IMR-90 (cell line): ENCODE results near the gene AGAP1. TPM values are rescaled to one million over a fixed set of nuclear protein-coding genes. Genes with fewer than 3 reads are reported as not detected.

Experiments
- ATAC-seq: fragments of 200-7000 bp; cut with Tn5 transposase; 2 replicates; pipeline ENCODE4 v1.9.1; 2020; ENCODE audit warnings: low read depth, mild to moderate bottlenecking, moderate library complexity
- BruUV-seq: library from RNA; stranded (reverse); fragments of 400-500 nt; replicated peaks from 2 replicates; lab custom pipeline; 2021; lab: Mats Ljungman, UMichigan
- CTCF ChIA-PET: fragments of 300-600 bp; formaldehyde crosslinking; extraction: SDS; loops from one replicate; lab custom pipeline; 2021; ENCODE audit warnings: antibody characterized with exemption; lab: Yijun Ruan, JAX
- POLR2A ChIA-PET: fragments of 300-600 bp; sonication (Branson Sonifier 250); formaldehyde crosslinking; loops from one replicate; lab custom pipeline; 2022; ENCODE audit warnings: antibody characterized with exemption; ENCODE audit not compliant: unreplicated experiment; lab: Charles Lee
- DNase-seq: peaks from one replicate; pipeline ENCODE4 v3.0.0; 2013
- H2AFZ ChIP-seq: replicated peaks from 2 replicates; pipeline ENCODE3; 2013; ENCODE audit warnings: low read length, mild to moderate bottlenecking; ENCODE audit not compliant: poor library complexity
- H2AK5ac ChIP-seq: 2 replicates; pipeline ENCODE4 v1.6.1; 2013; ENCODE audit warnings: low read depth, low read length, inconsistent platforms
- H2AK9ac ChIP-seq: replicated peaks from 2 replicates; pipeline ENCODE3; 2013; ENCODE audit warnings: mild to moderate bottlenecking, low read depth, low read length, moderate library complexity; ENCODE audit not compliant: poor library complexity
- H2BK120ac ChIP-seq: 2 replicates; pipeline ENCODE4 v1.6.1; 2013; ENCODE audit warnings: low read depth, low read length, inconsistent platforms
- H2BK15ac ChIP-seq: 3 replicates; pipeline ENCODE4 v1.6.1; 2013; ENCODE audit warnings: low read depth, low read length, inconsistent platforms
- H2BK20ac ChIP-seq: 2 replicates; pipeline ENCODE4 v1.6.1; 2013; ENCODE audit warnings: low read depth, mild to moderate bottlenecking, inconsistent platforms, low read length, moderate library complexity
- H2BK5ac ChIP-seq: 2 replicates; pipeline ENCODE4 v1.6.1; 2013; ENCODE audit warnings: mild to moderate bottlenecking, low read depth, low read length, inconsistent platforms; ENCODE audit not compliant: poor library complexity, severe bottlenecking
- H3K14ac ChIP-seq: replicated peaks from 2 replicates; pipeline ENCODE4 v1.6.1; 2013; ENCODE audit warnings: low read depth, low read length, inconsistent platforms
- H3K18ac ChIP-seq: 2 replicates; pipeline ENCODE4 v1.6.1; 2013; ENCODE audit warnings: low read depth, low read length, control low read depth
- H3K23ac ChIP-seq: 2 replicates; pipeline ENCODE4 v1.6.1; 2013; ENCODE audit warnings: low read depth, low read length, inconsistent platforms
- H3K27ac ChIP-seq: 2 replicates; pipeline ENCODE4 v1.5.1; 2013; ENCODE audit warnings: mild to moderate bottlenecking, control low read depth, low read length; ENCODE audit not compliant: insufficient read depth
- H3K27me3 ChIP-seq: 2 replicates; pipeline ENCODE4 v1.6.1; 2013; ENCODE audit warnings: low read length; ENCODE audit not compliant: control insufficient read depth, insufficient read depth
- H3K36me3 ChIP-seq: 2 replicates; pipeline ENCODE4 v1.6.1; 2013; ENCODE audit warnings: low read length, mixed read lengths; ENCODE audit not compliant: control insufficient read depth, insufficient read depth
- H3K4ac ChIP-seq: 2 replicates; pipeline ENCODE4 v1.6.1; 2013; ENCODE audit warnings: low read depth, low read length, inconsistent platforms
- H3K4me1 ChIP-seq: 2 replicates; pipeline ENCODE4 v1.6.1; 2013; ENCODE audit warnings: low read length, mixed read lengths; ENCODE audit not compliant: control insufficient read depth, insufficient read depth
- H3K4me2 ChIP-seq: 2 replicates; pipeline ENCODE4 v1.6.1; 2013; ENCODE audit warnings: low read depth, mild to moderate bottlenecking, control low read depth, low read length, moderate library complexity
- H3K4me3 ChIP-seq: 2 replicates; pipeline ENCODE4 v1.5.1; 2013; ENCODE audit warnings: low read depth, mild to moderate bottlenecking, control low read depth, low read length, moderate library complexity; ENCODE audit not compliant: insufficient read depth
- H3K56ac ChIP-seq: 2 replicates; pipeline ENCODE4 v1.6.1; 2013; ENCODE audit warnings: low read length, inconsistent platforms; ENCODE audit not compliant: insufficient read depth; ENCODE audit errors: extremely low read depth
- H3K79me1 ChIP-seq, 2 experiments: 2 replicates each; pipeline ENCODE4 v1.6.1; 2013; ENCODE audit warnings: low read length in 2 of 2, inconsistent platforms in 1 of 2, low read depth in 1 of 2
- H3K9ac ChIP-seq: 2 replicates; pipeline ENCODE4 v1.6.1; 2013; ENCODE audit warnings: low read depth, low read length, control low read depth
- H3K9me1 ChIP-seq: 2 replicates; pipeline ENCODE4 v1.6.1; 2013; ENCODE audit warnings: low read length, inconsistent platforms; ENCODE audit not compliant: insufficient read depth
- H3K9me3 ChIP-seq: 2 replicates; pipeline ENCODE4 v1.6.1; 2013; ENCODE audit warnings: low read length; ENCODE audit not compliant: control insufficient read depth, insufficient read depth
- H4K20me1 ChIP-seq: 2 replicates; pipeline ENCODE4 v1.6.1; 2013; ENCODE audit warnings: low read length, inconsistent platforms; ENCODE audit not compliant: insufficient read depth
- H4K5ac ChIP-seq: 2 replicates; pipeline ENCODE4 v1.6.1; 2013; ENCODE audit warnings: mild to moderate bottlenecking, low read depth, low read length, control low read depth
- H4K8ac ChIP-seq, 2 experiments: 2 replicates each; pipeline ENCODE4 v1.6.1; 2013; ENCODE audit warnings: low read depth in 2 of 2, low read length in 2 of 2, control low read depth in 1 of 2, inconsistent platforms in 1 of 2
- H4K91ac ChIP-seq: 2 replicates; pipeline ENCODE4 v1.6.1; 2013; ENCODE audit warnings: low read depth, low read length, inconsistent platforms; ENCODE audit not compliant: insufficient read depth
- BHLHE40 ChIP-seq: fragments of 150-350 bp; IDR thresholded peaks from 2 replicates; pipeline ENCODE4 v1.6.1; 2016; ENCODE audit warnings: mild to moderate bottlenecking, low read depth, low read length
- CEBPB ChIP-seq: IDR thresholded peaks from 2 replicates; pipeline ENCODE4 v1.6.1; 2012; ENCODE audit warnings: low read depth, low read length, improper control_type of control experiment
- CTCF ChIP-seq: conservative IDR thresholded peaks from 2 replicates; pipeline ENCODE4 v1.5.1; 2012; ENCODE audit warnings: mild to moderate bottlenecking, low read depth, low read length, improper control_type of control experiment
- ELK1 ChIP-seq: fragments of 150-350 bp; IDR thresholded peaks from 2 replicates; pipeline ENCODE4 v1.6.1; 2016; ENCODE audit warnings: low read depth, mild to moderate bottlenecking, low read length, moderate library complexity, borderline replicate concordance
- FOS ChIP-seq: fragments of 150-350 bp; IDR thresholded peaks from 2 replicates; pipeline ENCODE4 v1.6.1; 2016; ENCODE audit warnings: low read depth, low read length
- MAFK ChIP-seq: IDR thresholded peaks from 2 replicates; pipeline ENCODE4 v1.6.1; 2012; ENCODE audit warnings: low read depth, low read length, improper control_type of control experiment
- MAZ ChIP-seq: IDR thresholded peaks from 2 replicates; pipeline ENCODE4 v1.6.1; 2012; ENCODE audit warnings: low read depth, mild to moderate bottlenecking, low read length, improper control_type of control experiment, moderate library complexity, borderline replicate concordance
- MXI1 ChIP-seq: IDR thresholded peaks from 2 replicates; pipeline ENCODE4 v1.6.1; 2012; ENCODE audit warnings: low read depth, mild to moderate bottlenecking, low read length, moderate library complexity, borderline replicate concordance
- NFE2L2 ChIP-seq: fragments of 150-350 bp; IDR thresholded peaks from 2 replicates; pipeline ENCODE4 v1.6.1; 2016; ENCODE audit warnings: low read depth, mild to moderate bottlenecking, low read length
- POLR2A ChIP-seq: IDR thresholded peaks from 2 replicates; pipeline ENCODE4 v1.6.1; 2012; ENCODE audit warnings: mild to moderate bottlenecking, low read depth, low read length
- RAD21 ChIP-seq: IDR thresholded peaks from 2 replicates; pipeline ENCODE4 v1.6.1; 2012; ENCODE audit warnings: low read length, improper control_type of control experiment
- RCOR1 ChIP-seq: IDR thresholded peaks from 2 replicates; pipeline ENCODE4 v1.6.1; 2012; ENCODE audit warnings: mild to moderate bottlenecking, low read length, improper control_type of control experiment; ENCODE audit not compliant: insufficient replicate concordance
- RFX5 ChIP-seq: IDR thresholded peaks from 2 replicates; pipeline ENCODE4 v1.8.0; 2012; ENCODE audit warnings: low read depth, mild to moderate bottlenecking, low read length, moderate library complexity
- SMC3 ChIP-seq: fragments of 150-350 bp; IDR thresholded peaks from 2 replicates; pipeline ENCODE4 v1.6.1; 2016; ENCODE audit warnings: low read depth, mild to moderate bottlenecking, antibody characterized with exemption, low read length, moderate library complexity
- USF2 ChIP-seq: fragments of 150-350 bp; IDR thresholded peaks from 2 replicates; pipeline ENCODE4 v1.6.1; 2017; ENCODE audit warnings: mild to moderate bottlenecking, antibody characterized with exemption, low read length, low read depth
- WGBS, 2 experiments: methylation state at CpG; one replicate each; pipeline versions ENCODE4 v1.1.5 to v1.1.7; 2013; ENCODE audit warnings: missing lambda C conversion rate in 2 of 2; ENCODE audit not compliant: insufficient read length in 1 of 2; ENCODE audit errors: extremely low coverage in 2 of 2; 5-methylcytosine and 5-hydroxymethylcytosine counted together
- dilution Hi-C: fragments of 300-500 bp; cut with HindIII; formaldehyde crosslinking; loops from one replicate; pipeline ENCODE4 v1.14.3; 2018; ENCODE audit warnings: low sequenced_read_pairs; ENCODE audit not compliant: unreplicated experiment
- in situ Hi-C: fragments of 300-500 bp; cut with MboI; formaldehyde crosslinking; loops from 3 replicates; pipeline ENCODE4 v1.14.3; 2019; ENCODE audit warnings: low sequenced_read_pairs, inconsistent platforms, mixed read lengths
- intact Hi-C: fragments of 100-400 bp; cut with micrococcal nuclease; formaldehyde crosslinking; loops from 2 replicates; pipeline ENCODE4 v1.10.0; 2022
- polyA plus RNA-seq, 3 experiments: library from polyadenylated mRNA; depleted of rRNA; stranded (reverse); fragments of >200 nt; gene quantifications; 2 replicates each; pipeline ENCODE4 v1.2.3, GENCODE V29; 2012; ENCODE audit warnings: low replicate concordance in 1 of 3
- total RNA-seq: library from RNA; depleted of rRNA; stranded (reverse); fragments of >200 nt; gene quantifications from 2 replicates; pipeline ENCODE4 v1.2.3, GENCODE V29; 2012

Gene AGAP1
- total and polyA plus RNA-seq, 2 of the 4 experiments (the other 2 are of a cell fraction), result 15.1 to 16.4 TPM

GRCh38 chr2:235719146-235719942 is 225.5 kb downstream of the AGAP1 start:
- no peaks in the 10 kb centered on the region for H3K36me3 ChIP-seq
- ChIA-PET CTCF (no interaction called here), POLR2A (no interaction called here)
- H3K56ac ChIP-seq, result no peak overlapping the region
- WGBS, 2 experiments, result 77% methylated on average over 2 of the region's 7 CpGs; no CpG with 5 or more reads in 1 of the 2 experiments
- no TSS peak for BruUV-seq
- H3K9me1 ChIP-seq, result peaks cover 14% of the 10 kb centered on the region; the same call in 1 of the 2 replicates
- no peaks in the 10 kb centered on the region for H3K27me3 ChIP-seq
- no peak overlapping the region for H2AK9ac ChIP-seq
- H4K8ac ChIP-seq, result no peak overlapping the region
- H2BK120ac ChIP-seq, result no peak overlapping the region
- H3K9me3 ChIP-seq, result no peaks in the 10 kb centered on the region
- dilution Hi-C loops, result no loop called here
- H2AK5ac ChIP-seq, result no peak overlapping the region
- no peak overlapping the region for H2AFZ ChIP-seq
- H3K4me1 ChIP-seq, result peaks cover 9% of the 10 kb centered on the region
- no peak overlapping the region for H3K4me2 ChIP-seq
- H3K18ac ChIP-seq, result no peak overlapping the region
- H3K27ac ChIP-seq, result no peak overlapping the region
- no peak overlapping the region for H2BK15ac ChIP-seq
- no peak overlapping the region for H3K4me3 ChIP-seq
- H4K20me1 ChIP-seq, result 0 out of 2 replicates have a peak, but pooled peaks cover 13% of the 10 kb centered on the region
- H2BK20ac ChIP-seq, result no peak overlapping the region
- ATAC-seq, result peak; percentile 80
- peaks cover 0 to 11% of the 10 kb centered on the region in 2 experiments; a peak in 1 of 4 replicates for H3K79me1 ChIP-seq
- intact Hi-C loops, result no loop called here
- in situ Hi-C loops, result no loop called here
- no peak overlapping the region for H3K9ac ChIP-seq
- no peak overlapping the region for H4K91ac ChIP-seq
- H3K23ac ChIP-seq, result no peak overlapping the region
- no peak overlapping the region for H2BK5ac ChIP-seq
- DNase-seq, result peak; percentile 66
- H3K14ac ChIP-seq, result no peak overlapping the region
- H4K5ac ChIP-seq, result no peak overlapping the region
- H3K4ac ChIP-seq, result no peak overlapping the region
- no peak for TF ChIP-seq NFE2L2
- TF ChIP-seq SMC3, result no peak
- no peak for TF ChIP-seq RFX5
- no peak for TF ChIP-seq MAFK
- no peak for TF ChIP-seq RCOR1
- TF ChIP-seq CTCF, result no peak
- no peak for TF ChIP-seq POLR2A
- no peak for TF ChIP-seq MXI1
- no peak for TF ChIP-seq FOS
- no peak for TF ChIP-seq BHLHE40
- no peak for TF ChIP-seq RAD21
- TF ChIP-seq ELK1, result no peak
- no peak for TF ChIP-seq MAZ
- TF ChIP-seq CEBPB, result no peak
- TF ChIP-seq USF2, result no peak
